ENCODE measurements around the gene ABCE1. TPM values are rescaled to one million over a fixed set of nuclear protein-coding genes. Genes with fewer than 3 reads are reported as not detected.

Gene ABCE1
- total and polyA plus RNA-seq, 2 of the 8 experiments (the other 6 are each of a cell fraction or from before 2014, with no cell fraction given), result 43.7 to 126 TPM

DNA sequence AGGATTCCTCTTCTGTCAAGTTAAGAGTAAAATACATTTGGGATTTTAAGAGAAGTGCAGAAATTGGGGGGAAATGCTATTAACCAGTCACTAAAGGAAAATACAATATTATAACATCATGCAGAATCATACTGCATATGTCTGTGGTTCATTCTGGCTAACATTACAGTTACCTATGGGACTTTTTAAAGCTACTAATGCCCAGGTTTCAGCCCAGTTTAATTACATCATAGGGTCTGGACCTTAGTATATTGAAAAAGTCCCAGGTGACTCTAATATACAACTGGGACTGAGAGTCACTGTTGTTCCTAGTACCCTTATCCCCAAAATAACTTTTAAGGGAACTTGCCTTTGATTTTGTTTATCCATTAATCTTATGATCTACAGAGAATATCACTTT, 10.0 kb downstream of the ABCE1 start:
- Histone ChIP-seq H4K20me1 (replicated peaks in 1 of 2; ENCODE audit: control insufficient read depth in 1 of 2, insufficient read depth in 2 of 2, low read length in 2 of 2) (peaks cover 0 to 3% of the 10 kb centered on the region in 2 experiments), H3K23me2 (ENCODE audit: low read depth, low read length) (no peaks in the 10 kb centered on the region), H3K23ac (ENCODE audit: insufficient read length) (no peak overlapping the region), H2BK15ac (ENCODE audit: low read length) (no peak overlapping the region), H3K4ac (replicated peaks; ENCODE audit: insufficient read length, low read depth, low read length) (no peak overlapping the region), H4K91ac (replicated peaks; ENCODE audit: insufficient read length, low read length) (no peak overlapping the region), H3K27ac (ENCODE audit: low read depth, low read length) (no peak overlapping the region), H3K9me3 (ENCODE audit: insufficient read depth in 2 of 2, low read depth in 1 of 2, low read length in 1 of 2) (no peaks in the 10 kb centered on the region), H3K4me1 (replicated peaks in 1 of 4; ENCODE audit: control insufficient read depth in 3 of 4, insufficient read depth in 4 of 4, low read length in 3 of 4) (no peaks in the 10 kb centered on the region), H2BK120ac (replicated peaks; ENCODE audit: low read depth, low read length) (no peak overlapping the region), H3K9ac (replicated peaks in 1 of 4; ENCODE audit: extremely low read depth in 1 of 4, low read depth in 3 of 4, low read length in 3 of 4) (no peak overlapping the region), H4K8ac (ENCODE audit: extremely low read depth, insufficient read depth, low read length) (no peak overlapping the region), H3K18ac (ENCODE audit: extremely low read depth, low read length) (no peak overlapping the region), H3K4me2 (ENCODE audit: insufficient read depth in 1 of 2, low read depth in 2 of 2, low read length in 2 of 2) (no peak overlapping the region), H3K4me3 (ENCODE audit: extremely low read depth in 1 of 4, insufficient read depth in 2 of 4, low read depth in 3 of 4, low read length in 4 of 4) (no peak overlapping the region), H4K5ac (ENCODE audit: insufficient read length, low read depth, low read length) (no peak overlapping the region), H2AK5ac (ENCODE audit: low read depth, low read length) (no peak overlapping the region), H3K56ac (replicated peaks; ENCODE audit: insufficient read length, low read depth, low read length) (no peak overlapping the region), H3K14ac (ENCODE audit: insufficient read length) (no peak overlapping the region), H3K79me2 (ENCODE audit: control insufficient read depth in 1 of 2, insufficient read depth in 2 of 2, low read length in 2 of 2) (peaks cover 0 to 17% of the 10 kb centered on the region in 2 experiments; a peak in 2 of 4 replicates), H2BK12ac (ENCODE audit: low read depth, low read length) (no peak overlapping the region), H2AFZ (ENCODE audit: low read length) (no peak overlapping the region), H3K79me1 (ENCODE audit: low read depth, low read length) (no peaks in the 10 kb centered on the region), H3K27me3 (replicated peaks in 1 of 4; ENCODE audit: control insufficient read depth in 3 of 4, extremely low read depth in 1 of 4, insufficient read depth in 3 of 4, low read length in 3 of 4) (no peaks in the 10 kb centered on the region), H2BK20ac (ENCODE audit: low read length) (no peak overlapping the region), H2BK5ac (ENCODE audit: low read depth, low read length) (no peak overlapping the region), H3K36me3 (ENCODE audit: control insufficient read depth in 2 of 4, insufficient read depth in 4 of 4, low read length in 3 of 4) (peaks cover 21 to 73% (median 49%) of the 10 kb centered on the region in 4 experiments)
- FAIRE-seq (no peak), DNase-seq (ENCODE audit: low read depth in 1 of 2, low spot score in 2 of 2) (no peak)
- TF ChIP-seq CBX5 (IDR thresholded peaks at IDR 0.05; ENCODE audit: low read depth, low read length) (no peak), FOSL1 (IDR thresholded peaks at IDR 0.05; ENCODE audit: insufficient read depth, low read depth, low read length) (no peak), HDAC6 (IDR thresholded peaks at IDR 0.05; ENCODE audit: low read depth, low read length) (no peak), TAF7 (optimal IDR thresholded peaks at IDR 0.05; ENCODE audit: borderline replicate concordance, low read depth, low read length) (no peak), GTF2F1 (IDR thresholded peaks at IDR 0.05; ENCODE audit: borderline replicate concordance, low read depth, low read length) (no peak)
- ChIA-PET CTCF (ENCODE audit: partially characterized antibody) (no interaction called here), POLR2A (ENCODE audit: partially characterized antibody) (interaction anchor here (1.0 to 1.1 kb wide), 2 partner anchors 10 to 12 kb away, joined by 3 to 4 read pairs; partner anchors contain the start of genes ABCE1 and ANAPC10)
